HCT116 (cell line): ENCODE results near the gene SLC22A4. TPM values are rescaled to one million over a fixed set of nuclear protein-coding genes. Genes with fewer than 3 reads are reported as not detected.

Experiments used
- ATAC-seq: fragments of 200-7000 bp; cut with Tn5 transposase; 2 replicates; pipeline ENCODE4 v1.9.1; 2020; ENCODE audit warnings: mild to moderate bottlenecking, moderate library complexity
- BruUV-seq: library from RNA; stranded (reverse); fragments of 400-500 nt; replicated peaks from 2 replicates; lab custom pipeline; 2021; lab: Mats Ljungman, UMichigan
- CTCF ChIA-PET: fragments of 300-600 bp; sonication (Branson Sonifier 250); formaldehyde crosslinking; loops from one replicate; lab custom pipeline; 2021; ENCODE audit warnings: antibody characterized with exemption; lab: Charles Lee
- POLR2A ChIA-PET: fragments of 300-600, 350-600 bp; sonication (Branson Sonifier 250); formaldehyde crosslinking; loops from one replicate; lab custom pipeline; 2021; ENCODE audit warnings: antibody characterized with exemption; lab: Charles Lee
- RAD21 ChIA-PET, 2 experiments: fragments of 300-600 bp; sonication (Branson Sonifier 250); formaldehyde crosslinking; loops; one replicate each; lab custom pipeline; 2023; ENCODE audit warnings: low total read pairs in 2 of 2; ENCODE audit not compliant: uncharacterized antibody in 2 of 2, unreplicated experiment in 2 of 2, low non-redundant PET in 1 of 2; lab: Charles Lee
- DNase-seq: peaks from one replicate; pipeline ENCODE4 v3.0.0-alpha.2; 2010; ENCODE audit warnings: low read depth, low spot score
- H2AFZ ChIP-seq: fragments of 200-600 bp; shearing (Covaris generic), sonication (generic); 2 replicates; pipeline ENCODE4 v1.6.1; 2017; ENCODE audit warnings: low read depth, mixed run types, mixed read lengths, antibody characterized with exemption, low read length; ENCODE audit not compliant: poor library complexity, severe bottlenecking
- H3K27ac ChIP-seq: 2 replicates; pipeline ENCODE4 v1.5.1; 2012; ENCODE audit warnings: low read depth, low read length
- H3K27me3 ChIP-seq: fragments of 200-600 bp; sonication (generic); 2 replicates; pipeline ENCODE4 v1.6.1; 2016; ENCODE audit warnings: mixed run types, low read length, mixed read lengths; ENCODE audit not compliant: insufficient read depth
- H3K36me3 ChIP-seq, 2 experiments: fragments of 200-500 bp in 1 of 2; fragments of 200-600 bp in 1 of 2; sonication (Bioruptor generic) in 1 of 2; sonication (generic) in 1 of 2; 2 replicates each; pipeline versions ENCODE4 v1.5.1 to v1.6.1; 2014 to 2016; ENCODE audit warnings: low read length in 2 of 2, inconsistent platforms in 1 of 2, mixed read lengths in 1 of 2, mixed run types in 1 of 2; ENCODE audit not compliant: insufficient read depth in 2 of 2, control insufficient read depth in 1 of 2
- H3K4me1 ChIP-seq, 2 experiments: fragments of 200-600 bp in 1 of 2; sonication (generic) in 1 of 2; 2 replicates each; pipeline versions ENCODE4 v1.5.1 to v1.6.1; 2012 to 2017; ENCODE audit warnings: low read length in 2 of 2, inconsistent platforms in 1 of 2, mild to moderate bottlenecking in 1 of 2, mixed read lengths in 1 of 2, mixed run types in 1 of 2, moderate library complexity in 1 of 2; ENCODE audit not compliant: insufficient read depth in 2 of 2, control insufficient read depth in 1 of 2
- H3K4me2 ChIP-seq: fragments of 200-600 bp; sonication (generic); 2 replicates; pipeline ENCODE4 v1.6.1; 2017; ENCODE audit warnings: mixed run types, low read length, mixed read lengths
- H3K4me3 ChIP-seq, 2 experiments: fragments of 200-600 bp in 1 of 2; sonication (generic) in 1 of 2; replicated peaks in 1 of 2; 2 replicates each; pipeline ENCODE4 v1.5.1; 2011 to 2016; ENCODE audit warnings: low read length in 2 of 2, control low read depth in 1 of 2, low read depth in 1 of 2, mild to moderate bottlenecking in 1 of 2, mixed read lengths in 1 of 2, mixed run types in 1 of 2
- H3K79me2 ChIP-seq: fragments of 200-600 bp; sonication (generic); 2 replicates; pipeline ENCODE4 v1.6.1; 2017; ENCODE audit warnings: mild to moderate bottlenecking, mixed run types, low read length, moderate library complexity, mixed read lengths; ENCODE audit not compliant: insufficient read depth
- H3K9ac ChIP-seq: fragments of 200-600 bp; sonication (generic); 2 replicates; pipeline ENCODE4 v1.6.1; 2016; ENCODE audit warnings: low read length, mixed read lengths
- H3K9me2 ChIP-seq: fragments of 200-600 bp; sonication (generic), shearing (Covaris generic); 2 replicates; pipeline ENCODE4 v1.6.1; 2017; ENCODE audit warnings: mixed run types, mild to moderate bottlenecking, moderate library complexity; ENCODE audit not compliant: insufficient read depth
- H3K9me3 ChIP-seq, 2 experiments: fragments of 200-500 bp in 1 of 2; fragments of 200-600 bp in 1 of 2; sonication (Bioruptor generic) in 1 of 2; sonication (generic) in 1 of 2; 2 replicates each; pipeline ENCODE4 v1.6.1; 2014 to 2017; ENCODE audit warnings: low read length in 2 of 2, mixed read lengths in 2 of 2, inconsistent platforms in 1 of 2, low read depth in 1 of 2, mild to moderate bottlenecking in 1 of 2, mixed run types in 1 of 2, moderate library complexity in 1 of 2; ENCODE audit not compliant: control insufficient read depth in 1 of 2, insufficient read depth in 1 of 2
- H4K20me1 ChIP-seq: fragments of 200-600 bp; sonication (generic), shearing (Covaris generic); 2 replicates; pipeline ENCODE4 v1.6.1; 2017; ENCODE audit warnings: mixed run types, mild to moderate bottlenecking, moderate library complexity; ENCODE audit not compliant: insufficient read depth
- CBX3 ChIP-seq: IDR thresholded peaks from 2 replicates; pipeline ENCODE4 v1.6.1; 2012; ENCODE audit warnings: low read depth
- EGR1 ChIP-seq: IDR thresholded peaks from 2 replicates; pipeline ENCODE4 v1.6.1; 2012; ENCODE audit warnings: low read depth
- ELF1 ChIP-seq: IDR thresholded peaks from 2 replicates; pipeline ENCODE4 v1.6.1; 2012; ENCODE audit warnings: low read depth, borderline replicate concordance
- FOSL1 ChIP-seq: IDR thresholded peaks from 2 replicates; pipeline ENCODE4 v1.6.1; 2012; ENCODE audit warnings: low read depth
- SRF ChIP-seq: IDR thresholded peaks from 2 replicates; pipeline ENCODE4 v1.6.1; 2012; ENCODE audit warnings: low read depth
- TCF7L2 ChIP-seq: IDR thresholded peaks from 2 replicates; pipeline ENCODE4 v1.7.0; 2011; ENCODE audit warnings: borderline replicate concordance, inconsistent platforms; ENCODE audit not compliant: insufficient read depth, insufficient read length; ENCODE audit errors: extremely low read depth
- ZFX ChIP-seq: fragments of 450-650 bp; IDR thresholded peaks from 2 replicates; pipeline ENCODE4 v1.6.1; 2017
- intact Hi-C: fragments of 100-400 bp; cut with micrococcal nuclease; formaldehyde crosslinking; loops from 2 replicates; pipeline ENCODE4 v1.10.0; 2022
- total RNA-seq: library from RNA; stranded (reverse); gene quantifications from one replicate; pipeline ENCODE4 v1.2.1, GENCODE V29; 2021; ENCODE audit not compliant: unreplicated experiment
- TF ChIP-seq, protein P1 (sequence below): IDR thresholded peaks from 2 replicates; pipeline ENCODE4 v1.6.1; 2011; ENCODE audit warnings: mild to moderate bottlenecking, low read length, moderate library complexity; ENCODE audit not compliant: insufficient replicate concordance; ENCODE audit errors: extremely low read depth

Gene SLC22A4
- total RNA-seq, 1 experiment from 2014 or later, result 0.59 TPM

DNA sequence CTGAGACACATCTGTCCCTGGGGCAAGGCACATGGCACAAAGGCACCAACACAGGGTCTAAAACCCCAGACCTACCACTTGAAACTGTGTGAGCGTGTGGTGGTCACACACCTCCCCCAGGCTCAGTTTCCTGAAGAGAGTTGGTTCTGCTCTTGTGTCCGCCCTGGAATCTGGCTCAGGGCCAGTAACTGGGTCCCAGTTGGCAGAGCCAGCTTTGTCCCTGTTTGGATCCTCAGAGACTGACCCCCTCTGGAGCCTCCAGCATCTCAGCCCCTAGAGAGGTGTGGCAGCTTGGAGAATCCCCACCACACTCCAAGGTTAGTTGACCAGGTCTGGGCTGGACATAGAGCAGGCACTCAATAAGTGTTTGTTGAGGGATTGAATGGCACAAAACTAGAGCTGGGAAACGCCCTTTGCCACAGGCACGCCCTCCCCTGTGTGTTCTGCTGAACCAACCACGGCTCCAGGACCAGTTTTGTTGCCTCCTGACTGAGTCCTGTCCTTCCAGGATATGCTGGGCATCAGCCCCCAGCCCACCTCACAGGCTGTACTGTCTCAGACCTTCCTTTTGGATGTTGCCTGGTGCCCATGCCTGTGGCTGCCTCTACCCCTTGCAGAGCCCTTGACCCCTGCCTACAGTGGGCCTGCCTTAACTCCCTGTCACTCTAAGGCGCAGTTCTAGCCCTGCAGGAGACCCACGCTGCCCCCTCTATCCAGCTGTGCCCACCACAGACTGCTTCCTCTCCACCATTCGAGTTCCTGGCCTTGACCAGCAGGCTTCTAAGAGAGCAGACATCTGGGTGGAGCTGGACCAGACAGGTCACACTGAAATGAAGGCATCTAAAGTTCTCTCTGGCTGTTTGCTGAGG, 40.5 kb upstream of the SLC22A4 start:
- Histone ChIP-seq H3K4me2 (no peak overlapping the region), H3K4me1 (peaks cover 0 to 17% of the 10 kb centered on the region in 2 experiments; a peak in 1 of 4 replicates), H3K9me2 (no peaks in the 10 kb centered on the region), H2AFZ (no peak overlapping the region), H3K27ac (no peak overlapping the region), H3K36me3 (no peaks in the 10 kb centered on the region), H3K9me3 (no peaks in the 10 kb centered on the region), H3K9ac (no peak overlapping the region), H3K27me3 (no peaks in the 10 kb centered on the region), H3K79me2 (no peaks in the 10 kb centered on the region), H4K20me1 (no peaks in the 10 kb centered on the region), H3K4me3 (no peak overlapping the region)
- BruUV-seq, result no TSS peak
- DNase-seq, result no peak
- intact Hi-C loops, result no loop called here
- CTCF ChIA-PET, result interaction anchor here (2.4 kb wide), 1 partner anchor 16 kb away, joined by 10 read pairs; no protein-coding TSS in a partner anchor
- TF ChIP-seq CBX3 (no peak), TCF7L2 (no peak), SRF (no peak), ZFX (no peak), FOSL1 (no peak), ELF1 (no peak), EGR1 (no peak)
- TF ChIP-seq, protein P1, sequence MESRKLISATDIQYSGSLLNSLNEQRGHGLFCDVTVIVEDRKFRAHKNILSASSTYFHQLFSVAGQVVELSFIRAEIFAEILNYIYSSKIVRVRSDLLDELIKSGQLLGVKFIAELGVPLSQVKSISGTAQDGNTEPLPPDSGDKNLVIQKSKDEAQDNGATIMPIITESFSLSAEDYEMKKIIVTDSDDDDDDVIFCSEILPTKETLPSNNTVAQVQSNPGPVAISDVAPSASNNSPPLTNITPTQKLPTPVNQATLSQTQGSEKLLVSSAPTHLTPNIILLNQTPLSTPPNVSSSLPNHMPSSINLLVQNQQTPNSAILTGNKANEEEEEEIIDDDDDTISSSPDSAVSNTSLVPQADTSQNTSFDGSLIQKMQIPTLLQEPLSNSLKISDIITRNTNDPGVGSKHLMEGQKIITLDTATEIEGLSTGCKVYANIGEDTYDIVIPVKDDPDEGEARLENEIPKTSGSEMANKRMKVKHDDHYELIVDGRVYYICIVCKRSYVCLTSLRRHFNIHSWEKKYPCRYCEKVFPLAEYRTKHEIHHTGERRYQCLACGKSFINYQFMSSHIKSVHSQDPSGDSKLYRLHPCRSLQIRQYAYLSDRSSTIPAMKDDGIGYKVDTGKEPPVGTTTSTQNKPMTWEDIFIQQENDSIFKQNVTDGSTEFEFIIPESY, result no peak
- RAD21 ChIA-PET, result no interaction called here
- POLR2A ChIA-PET, result no interaction called here
- ATAC-seq, result no peak; the same call in 1 of the 2 replicates
